ENCODE data around the gene OTUD7B. TPM values are rescaled to one million over a fixed set of nuclear protein-coding genes. Genes with fewer than 3 reads are reported as not detected.

Gene OTUD7B
- total and polyA plus RNA-seq, 2 of the 8 experiments (the other 6 are each of a cell fraction or from before 2014, with no cell fraction given) = 4.2 to 21.5 TPM

DNA sequence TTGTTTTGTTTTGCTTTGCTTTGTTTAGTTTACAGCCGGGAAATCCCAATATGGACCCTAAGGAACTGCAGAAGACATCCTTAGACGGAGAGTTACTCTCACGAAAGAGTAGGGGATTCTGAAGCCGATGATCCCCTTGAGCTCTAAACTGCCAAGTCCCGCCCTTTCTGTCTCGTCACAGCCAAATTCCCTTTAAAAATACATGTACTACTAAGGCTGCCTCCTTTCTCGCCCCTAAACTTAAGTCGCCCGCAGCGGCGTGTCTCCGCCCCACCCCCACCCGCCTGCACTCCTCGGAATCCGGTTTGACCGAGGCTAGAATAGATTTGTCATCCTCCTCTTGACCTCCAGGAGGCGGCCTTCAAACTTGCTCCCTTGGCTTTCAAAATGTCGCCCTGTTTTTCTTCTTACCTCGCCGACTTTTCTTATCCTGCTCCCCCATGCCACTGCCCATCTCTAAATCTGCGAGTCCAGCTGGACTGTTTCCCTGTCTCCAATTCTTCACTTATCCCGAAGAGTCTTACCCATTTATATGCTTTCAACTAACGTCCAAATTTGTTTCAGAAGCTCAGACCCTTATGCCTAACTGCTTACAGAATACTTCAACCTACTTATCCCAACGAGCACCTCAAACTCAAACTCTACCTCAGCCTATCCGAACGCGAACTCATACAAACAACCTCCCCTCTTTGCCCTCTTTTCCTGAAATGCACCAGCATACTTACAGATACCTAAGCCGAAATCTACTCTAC is 122.1 kb downstream of the OTUD7B start (continued):
- TF ChIP-seq SIN3A (conservative IDR thresholded peaks at IDR 0.05 in 1 of 2, IDR thresholded peaks at IDR 0.05 in 1 of 2; ENCODE audit: low read depth in 1 of 2, low read length in 2 of 2) (peak in 1 of 2 experiments; percentile 90; a peak in 2 of 4 replicates), SIRT6 (IDR thresholded peaks at IDR 0.05; ENCODE audit: low read length) (no peak), CHD1 (IDR thresholded peaks at IDR 0.05; ENCODE audit: low read depth, low read length) (peak; percentile 36; the same call in 1 of the 2 replicates), FOSL1 (IDR thresholded peaks at IDR 0.05; ENCODE audit: insufficient read depth, low read depth, low read length) (no peak), RAD21 (IDR thresholded peaks at IDR 0.05 in 1 of 2, conservative IDR thresholded peaks at IDR 0.05 in 1 of 2; ENCODE audit: low read depth in 2 of 2, low read length in 2 of 2) (peak; percentile 50 to 61; a peak in 3 of 4 replicates), POLR2A (IDR thresholded peaks at IDR 0.05; ENCODE audit: control extremely low read depth in 1 of 2, low read depth in 2 of 2, low read length in 2 of 2) (peak in 1 of 2 experiments; percentile 95; a peak in 2 of 3 replicates), YY1 (IDR thresholded peaks at IDR 0.05; ENCODE audit: low read depth, low read length) (peak; percentile 91), SP2 (IDR thresholded peaks at IDR 0.05; ENCODE audit: low read length) (no peak), ZNF274 (IDR thresholded peaks at IDR 0.05; ENCODE audit: borderline replicate concordance, extremely low read depth, low read length) (no peak), PHF8 (conservative IDR thresholded peaks at IDR 0.05; ENCODE audit: low read depth, low read length) (no peak; the same call in 1 of the 2 replicates), CTBP2 (IDR thresholded peaks at IDR 0.05; ENCODE audit: borderline replicate concordance, insufficient read depth, insufficient read length, low read length) (no peak), CEBPB (IDR thresholded peaks at IDR 0.05; ENCODE audit: low read depth, low read length) (no peak), HDAC6 (IDR thresholded peaks at IDR 0.05; ENCODE audit: low read depth, low read length) (no peak), CBX8 (IDR thresholded peaks at IDR 0.05; ENCODE audit: borderline replicate concordance, low read depth, low read length) (no peak), SP1 (IDR thresholded peaks at IDR 0.05; ENCODE audit: low read depth, low read length) (peak; percentile 81), CBX5 (IDR thresholded peaks at IDR 0.05; ENCODE audit: low read depth, low read length) (no peak), RNF2 (IDR thresholded peaks at IDR 0.05; ENCODE audit: borderline replicate concordance, low read depth, low read length, missing control alignments, poor library complexity, severe bottlenecking) (no peak), KDM1A (IDR thresholded peaks at IDR 0.05; ENCODE audit: borderline replicate concordance, low read length) (no peak), TEAD4 (IDR thresholded peaks at IDR 0.05; ENCODE audit: low read depth, low read length) (peak; percentile 77), CHD2 (IDR thresholded peaks at IDR 0.05; ENCODE audit: low read length) (peak; percentile 66; the same call in 1 of the 2 replicates), SIX5 (IDR thresholded peaks at IDR 0.05; ENCODE audit: low read depth, low read length) (no peak), RBBP5 (IDR thresholded peaks at IDR 0.05; ENCODE audit: borderline replicate concordance, low read depth, low read length) (peak; percentile 86; the same call in 1 of the 2 replicates), NRF1 (IDR thresholded peaks at IDR 0.05; ENCODE audit: low read depth, low read length) (no peak)
- TF ChIP-seq, protein P1, sequence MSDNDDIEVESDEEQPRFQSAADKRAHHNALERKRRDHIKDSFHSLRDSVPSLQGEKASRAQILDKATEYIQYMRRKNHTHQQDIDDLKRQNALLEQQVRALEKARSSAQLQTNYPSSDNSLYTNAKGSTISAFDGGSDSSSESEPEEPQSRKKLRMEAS (IDR thresholded peaks at IDR 0.05) = 0 out of 2 replicates have a peak, but pooled peaks have one; percentile 38

Data from H1 (cell line).